T-cell (primary cell): Measurements from ENCODE around the gene CYFIP2. TPM values are rescaled to one million over a fixed set of nuclear protein-coding genes. Genes with fewer than 3 reads are reported as not detected.

Experiments used
- ATAC-seq, 4 experiments: fragments of 200-7000 bp in 3 of 4; fragments of 150-1000 bp in 1 of 4; cut with Tn5 transposase; replicated peaks in 1 of 4; 1 replicate in 3 of 4; 2 replicates in 1 of 4; pipeline ENCODE4 v1.10.0; 2021; ENCODE audit warnings: moderate library complexity in 3 of 4, mild to moderate bottlenecking in 2 of 4, moderate number of reproducible peaks in 1 of 4
- CTCF ChIA-PET, 2 donors: fragments of 300-600 bp; sonication (Branson Sonifier 250); formaldehyde crosslinking; loops; one replicate each; lab custom pipeline; 2022; ENCODE audit warnings: antibody characterized with exemption in 2 of 2; lab: Charles Lee
- POLR2A ChIA-PET, 2 donors: fragments of 300-600 bp; sonication (Branson Sonifier 250); formaldehyde crosslinking; loops; one replicate each; lab custom pipeline; 2022; ENCODE audit warnings: antibody characterized with exemption in 2 of 2; lab: Charles Lee
- DNase-seq, 35 experiments: peaks; one replicate each; pipeline versions ENCODE4 v3.0.0 to v3.0.0-alpha.2; 2013 to 2023
- H3K27ac ChIP-seq: one replicate; pipeline ENCODE4 v1.5.1; 2013; ENCODE audit warnings: low read length
- H3K27me3 ChIP-seq, 2 experiments: replicated peaks in 1 of 2; 1 replicate in 1 of 2; 2 replicates in 1 of 2; pipeline versions ENCODE4 v1.6.1 to v1.7.0; 2013; ENCODE audit warnings: low read length in 1 of 2, mixed read lengths in 1 of 2; ENCODE audit not compliant: control insufficient read depth in 2 of 2, insufficient read depth in 2 of 2; ENCODE audit errors: extremely low read depth in 1 of 2
- H3K36me3 ChIP-seq, 2 donors: 1 replicate in 1 of 2; 2 replicates in 1 of 2; pipeline versions ENCODE4 v1.6.1 to v1.7.0; 2013; ENCODE audit warnings: low read length in 1 of 2; ENCODE audit not compliant: control insufficient read depth in 2 of 2, insufficient read depth in 1 of 2; ENCODE audit errors: extremely low read depth in 1 of 2
- H3K4me1 ChIP-seq, 2 experiments: 1 replicate in 1 of 2; 2 replicates in 1 of 2; pipeline versions ENCODE4 v1.6.1 to v1.7.0; 2013; ENCODE audit warnings: low read length in 2 of 2, mixed read lengths in 1 of 2; ENCODE audit not compliant: insufficient read depth in 2 of 2, control insufficient read depth in 1 of 2; ENCODE audit errors: extremely low read depth in 1 of 2
- H3K4me3 ChIP-seq, 2 donors: 1 replicate in 1 of 2; 2 replicates in 1 of 2; pipeline versions ENCODE4 v1.5.1 to v1.7.0; 2013; ENCODE audit warnings: mild to moderate bottlenecking in 2 of 2, low read length in 1 of 2, moderate library complexity in 1 of 2; ENCODE audit not compliant: control insufficient read depth in 1 of 2; ENCODE audit errors: extremely low read depth in 1 of 2
- H3K9me3 ChIP-seq: 2 replicates; pipeline ENCODE4 v1.7.0; 2013
- H3K27ac Mint-ChIP-seq, 2 donors: one replicate each; pipeline ENCODE4 v1.8.0; 2020 to 2021; ENCODE audit warnings: mild to moderate bottlenecking in 2 of 2, mixed read lengths in 2 of 2
- H3K27me3 Mint-ChIP-seq, 2 donors: one replicate each; pipeline ENCODE4 v1.8.0; 2021 to 2022; ENCODE audit warnings: mixed read lengths in 2 of 2
- H3K36me3 Mint-ChIP-seq: one replicate; pipeline ENCODE4 v1.8.0; 2021; ENCODE audit warnings: mixed read lengths
- H3K4me1 Mint-ChIP-seq, 3 donors: one replicate each; pipeline ENCODE4 v1.8.0; 2020 to 2022; ENCODE audit warnings: mixed read lengths in 3 of 3, mild to moderate bottlenecking in 1 of 3
- H3K4me3 Mint-ChIP-seq, 3 donors: one replicate each; pipeline ENCODE4 v1.8.0; 2020 to 2022; ENCODE audit warnings: mild to moderate bottlenecking in 3 of 3, mixed read lengths in 3 of 3, moderate library complexity in 3 of 3
- H3K9me3 Mint-ChIP-seq, 3 donors: one replicate each; pipeline ENCODE4 v1.8.0; 2020 to 2022; ENCODE audit warnings: mixed read lengths in 3 of 3
- WGBS: methylation state at CpG from one replicate; pipeline ENCODE4 v1.1.5; 2013; ENCODE audit warnings: missing lambda C conversion rate; ENCODE audit not compliant: insufficient coverage; 5-methylcytosine and 5-hydroxymethylcytosine counted together
- total RNA-seq, 35 experiments: library from RNA in 6 of 35; stranded (reverse) in 6 of 35; fragments of 120-200 nt in 1 of 35; gene quantifications; one replicate each; pipeline versions ENCODE4 v1.2.1 to v1.2.4 and lab custom pipeline; 2013 to 2026

Gene CYFIP2
- total RNA-seq, 5 donors from 2014 or later (not counting 1 experiment from before 2014, with no cell fraction given) = 362 to 497 (median 398) TPM

GRCh38 chr5:157306692-157307471 is 41.0 kb downstream of the CYFIP2 start:
- no peaks in the 10 kb centered on the region for H3K9me3 Mint-ChIP-seq
- peaks cover 41 to 85% of the 10 kb centered on the region in 2 experiments for H3K4me1 ChIP-seq
- peaks cover 73 to 84% (median 80%) of the 10 kb centered on the region in 3 donors for H3K4me1 Mint-ChIP-seq
- peaks cover 16 to 91% of the 10 kb centered on the region in 2 donors for H3K36me3 ChIP-seq
- peak overlapping the region; percentile 64 to 78 (median 72) for H3K4me3 Mint-ChIP-seq
- POLR2A ChIA-PET = interaction anchor here in 1 of 2 donors (0.9 kb wide), 1 partner anchor 35 kb away, joined by 3 read pairs; no protein-coding TSS in a partner anchor
- ATAC-seq (peak; percentile 46 to 63 (median 60)), DNase-seq (peak in 24 of 35 experiments; percentile 7 to 57 (median 32))
- no peaks in the 10 kb centered on the region for H3K27me3 Mint-ChIP-seq
- no CpG with 5 or more reads among the region's 10 CpGs for WGBS
- peak overlapping the region; percentile 96 for H3K27ac Mint-ChIP-seq
- peaks cover 62% of the 10 kb centered on the region for H3K36me3 Mint-ChIP-seq
- CTCF ChIA-PET = interaction anchor here (0.6 to 2.7 kb wide), 9 partner anchors 8 to 182 kb away, joined by 3 to 8 read pairs (median 4); partner anchors contain the start of gene MED7 (in 1 of the 2)
- peak overlapping the region in 1 of 2 donors; percentile 39 for H3K4me3 ChIP-seq
- H3K27me3 ChIP-seq = no peaks in the 10 kb centered on the region
- H3K27ac ChIP-seq = peak overlapping the region; percentile 66
- H3K9me3 ChIP-seq = no peaks in the 10 kb centered on the region

- H3K4me3 Mint-ChIP-seq = peak overlapping the region in 1 of 3 donors; percentile 78
- H3K36me3 Mint-ChIP-seq = peaks cover 60% of the 10 kb centered on the region
- ChIA-PET CTCF (interaction anchor here in 1 of 2 donors (0.6 to 2.7 kb wide), 3 partner anchors 16 to 160 kb away, joined by 3 to 8 read pairs (median 4); no protein-coding TSS in a partner anchor), POLR2A (no interaction called here)
- no peaks in the 10 kb centered on the region for H3K9me3 Mint-ChIP-seq
- H3K27ac ChIP-seq = peak overlapping the region; percentile 66
- DNase-seq = peak in 24 of 35 experiments; percentile 6 to 52 (median 31)
- peaks cover 11 to 83% of the 10 kb centered on the region in 2 donors for H3K36me3 ChIP-seq
- no peaks in the 10 kb centered on the region for H3K27me3 ChIP-seq
- peaks cover 37 to 78% of the 10 kb centered on the region in 2 experiments for H3K4me1 ChIP-seq
- H3K27ac Mint-ChIP-seq = peak overlapping the region; percentile 96
- H3K9me3 ChIP-seq = no peaks in the 10 kb centered on the region
- WGBS = 81% methylated on average over 3 of the region's 8 CpGs
- no peak overlapping the region for H3K4me3 ChIP-seq
- H3K27me3 Mint-ChIP-seq = no peaks in the 10 kb centered on the region
- ATAC-seq = peak in 1 of 4 experiments; percentile 26
- H3K4me1 Mint-ChIP-seq = peaks cover 77 to 80% (median 77%) of the 10 kb centered on the region in 3 donors
Observed at GRCh38 chr5:157308836-157309465, 43.0 kb downstream of the CYFIP2 start.

- ChIA-PET CTCF (interaction anchor here in 1 of 2 donors (2.7 kb wide), 1 partner anchor 57 kb away, joined by 8 read pairs; no protein-coding TSS in a partner anchor), POLR2A (no interaction called here)
- WGBS = 92% methylated on average over 14 of the region's 14 CpGs
- Histone ChIP-seq H3K4me1 (peaks cover 33 to 71% of the 10 kb centered on the region in 2 experiments), H3K9me3 (no peaks in the 10 kb centered on the region), H3K27me3 (no peaks in the 10 kb centered on the region), H3K27ac (peak overlapping the region; percentile 66), H3K36me3 (peaks cover 11 to 86% of the 10 kb centered on the region in 2 donors), H3K4me3 (no peak overlapping the region)
- Mint-ChIP-seq H3K27me3 (no peaks in the 10 kb centered on the region), H3K27ac (peak overlapping the region; percentile 96), H3K4me3 (no peak overlapping the region), H3K36me3 (peaks cover 63% of the 10 kb centered on the region), H3K9me3 (no peaks in the 10 kb centered on the region), H3K4me1 (peaks cover 68 to 72% (median 68%) of the 10 kb centered on the region in 3 donors)
- no peak for DNase-seq
- no peak for ATAC-seq
Observed at GRCh38 chr5:157309796-157310195, 43.9 kb downstream of the CYFIP2 start.

- Mint-ChIP-seq H3K27me3 (no peaks in the 10 kb centered on the region), H3K36me3 (peaks cover 57% of the 10 kb centered on the region), H3K4me3 (no peak overlapping the region), H3K27ac (peak overlapping the region; percentile 78 to 93), H3K9me3 (no peaks in the 10 kb centered on the region), H3K4me1 (peaks cover 50 to 54% (median 50%) of the 10 kb centered on the region in 3 donors)
- Histone ChIP-seq H3K27ac (peak overlapping the region; percentile 35), H3K27me3 (no peaks in the 10 kb centered on the region), H3K36me3 (peaks cover 13 to 84% of the 10 kb centered on the region in 2 donors), H3K4me3 (no peak overlapping the region), H3K9me3 (no peaks in the 10 kb centered on the region), H3K4me1 (peaks cover 22 to 55% of the 10 kb centered on the region in 2 experiments)
- ChIA-PET CTCF (no interaction called here), POLR2A (no interaction called here)
- WGBS = 99% methylated on average over 10 of the region's 11 CpGs
- DNase-seq (no peak), ATAC-seq (no peak)
Observed at GRCh38 chr5:157311595-157311994, 45.7 kb downstream of the CYFIP2 start.

GRCh38 chr5:157312492-157312891 is 46.6 kb downstream of the CYFIP2 start:
- H3K4me1 Mint-ChIP-seq = peaks cover 41 to 48% (median 44%) of the 10 kb centered on the region in 3 donors
- peaks cover 63% of the 10 kb centered on the region for H3K36me3 Mint-ChIP-seq
- Histone ChIP-seq H3K36me3 (peaks cover 13 to 88% of the 10 kb centered on the region in 2 donors), H3K27me3 (no peaks in the 10 kb centered on the region), H3K4me3 (no peak overlapping the region), H3K9me3 (no peaks in the 10 kb centered on the region), H3K4me1 (peaks cover 15 to 47% of the 10 kb centered on the region in 2 experiments), H3K27ac (peak overlapping the region; percentile 35)
- ATAC-seq = peak; percentile 83 to 91 (median 89)
- peak in 34 of 35 experiments; percentile 32 to 86 (median 54) for DNase-seq
- peak overlapping the region; percentile 76 to 93 for H3K27ac Mint-ChIP-seq
- ChIA-PET CTCF (interaction anchor here (0.6 to 1.6 kb wide), 11 partner anchors 8 to 169 kb away, joined by 3 to 19 read pairs (median 4); partner anchors contain the start of gene MED7 (in 1 of the 2)), POLR2A (interaction anchor here (0.7 to 1.1 kb wide), 3 partner anchors 9 to 58 kb away, joined by 3 to 4 read pairs (median 3); no protein-coding TSS in a partner anchor)
- H3K9me3 Mint-ChIP-seq = no peaks in the 10 kb centered on the region
- no peaks in the 10 kb centered on the region for H3K27me3 Mint-ChIP-seq
- 9% methylated on average over 5 of the region's 6 CpGs for WGBS
- H3K4me3 Mint-ChIP-seq = no peak overlapping the region

GRCh38 chr5:157322581-157322980 is 56.7 kb downstream of the CYFIP2 start:
- ATAC-seq (no peak), DNase-seq (no peak)
- 94% methylated on average over 2 of the region's 13 CpGs for WGBS
- Histone ChIP-seq H3K4me1 (peaks cover 2% of the 10 kb centered on the region in 2 experiments), H3K27me3 (no peaks in the 10 kb centered on the region), H3K27ac (no peak overlapping the region), H3K9me3 (no peaks in the 10 kb centered on the region), H3K4me3 (no peak overlapping the region), H3K36me3 (peaks cover 38 to 98% of the 10 kb centered on the region in 2 donors)
- CTCF ChIA-PET = no interaction called here
- Mint-ChIP-seq H3K27me3 (no peaks in the 10 kb centered on the region), H3K36me3 (peaks cover 78% of the 10 kb centered on the region), H3K9me3 (no peaks in the 10 kb centered on the region), H3K4me1 (peaks cover 9 to 25% (median 17%) of the 10 kb centered on the region in 3 donors), H3K4me3 (no peak overlapping the region), H3K27ac (peak overlapping the region; percentile 12 to 58)
- POLR2A ChIA-PET = no interaction called here
